Neural cell (in vitro differentiated cells): ENCODE measurements around the gene PDE8B.

Experiments used
- CTCF ChIP-seq: fragments of 450-650 bp; IDR thresholded peaks from 2 replicates; pipeline ENCODE4 v1.5.1; 2014; ENCODE audit warnings: antibody characterized with exemption, mild to moderate bottlenecking, moderate library complexity; ENCODE audit not compliant: poor library complexity, severe bottlenecking
- EP300 ChIP-seq: fragments of 450-650 bp; conservative IDR thresholded peaks from 2 replicates; pipeline ENCODE4 v1.6.1; 2014; ENCODE audit warnings: antibody characterized with exemption, mild to moderate bottlenecking, moderate library complexity; ENCODE audit not compliant: poor library complexity, severe bottlenecking
- EZH2 ChIP-seq: fragments of 200-600, 300-800 bp; shearing (Covaris generic), sonication (generic); IDR thresholded peaks from 2 replicates; pipeline ENCODE4 v1.6.1; 2014; ENCODE audit warnings: antibody characterized with exemption, low read length, borderline replicate concordance, mild to moderate bottlenecking; ENCODE audit not compliant: insufficient read depth, poor library complexity, severe bottlenecking
- RAD21 ChIP-seq: fragments of 450-650 bp; conservative IDR thresholded peaks from 2 replicates; pipeline ENCODE4 v1.6.1; 2014; ENCODE audit warnings: antibody characterized with exemption, mild to moderate bottlenecking, moderate library complexity
- TAF1 ChIP-seq: IDR thresholded peaks from 2 replicates; pipeline ENCODE4 v1.6.1; 2012; ENCODE audit warnings: low read depth

- TF ChIP-seq EZH2 (no peak), TAF1 (no peak), CTCF (no peak), RAD21 (no peak), EP300 (no peak)
Measured at GRCh38 chr5:77210091-77210963, at the start of gene PDE8B.
